Adrenal gland (tissue), 19 donors: Measurements from ENCODE around the gene CWC27. TPM values are rescaled to one million over a fixed set of nuclear protein-coding genes. Genes with fewer than 3 reads are reported as not detected.

ENCODE experiments used
- DNase-seq, 7 donors: peaks; one replicate each; pipeline ENCODE4 v3.0.0-alpha.2; 2019 to 2020
- H3K27ac ChIP-seq, 5 donors: fragments of 200-600 bp; sonication (generic) in 4 of 5; 1 replicate in 3 of 5; 2 replicates in 2 of 5; pipeline versions ENCODE4 v1.5.1 to v1.8.0; 2016 to 2020; ENCODE audit warnings: mild to moderate bottlenecking in 1 of 5
- H3K27me3 ChIP-seq: fragments of 200-600 bp; 2 replicates; pipeline ENCODE4 v1.8.0; 2021
- H3K36me3 ChIP-seq, 2 donors: fragments of 200-600 bp; replicated peaks in 1 of 2; 1 replicate in 1 of 2; 2 replicates in 1 of 2; pipeline versions ENCODE4 v1.5.1 to v1.8.0; 2018 to 2022
- H3K4me1 ChIP-seq, 2 donors: fragments of 200-600 bp; replicated peaks in 1 of 2; 1 replicate in 1 of 2; 2 replicates in 1 of 2; pipeline versions ENCODE4 v1.5.1 to v1.8.0; 2018 to 2021
- H3K4me3 ChIP-seq, 4 donors: fragments of 200-600 bp; sonication (generic) in 3 of 4; one replicate each; pipeline ENCODE4 v1.5.1; 2016 to 2018
- H3K9me3 ChIP-seq, 3 donors: fragments of 200-600 bp; sonication (generic) in 1 of 3; replicated peaks in 1 of 3; 1 replicate in 2 of 3; 2 replicates in 1 of 3; pipeline versions ENCODE4 v1.5.1 to v1.8.0; 2016 to 2021
- POLR2A ChIP-seq, 2 donors: fragments of 450-650 bp; IDR thresholded peaks; one replicate each; pipeline ENCODE4 v1.6.1; 2017; ENCODE audit warnings: antibody characterized with exemption in 2 of 2, mild to moderate bottlenecking in 2 of 2, moderate library complexity in 1 of 2
- WGBS, 4 donors: extraction: QIAGEN DNeasy Blood & Tissue Kit in 2 of 4; methylation state at CpG; one replicate each; pipeline versions ENCODE4 v1.1.5 to v1.1.7; 2013 to 2017; 5-methylcytosine and 5-hydroxymethylcytosine counted together
- intact Hi-C, 2 donors: fragments of 100-400 bp; cut with DNase I; formaldehyde crosslinking; loops; one replicate each; pipeline versions ENCODE4 v1.14.1 to v1.15.0; 2022 to 2023
- long read RNA-seq, 10 donors: library from polyadenylated mRNA in 3 of 10; unstranded in 2 of 10; stranded (forward) in 1 of 10; transcript quantifications; one replicate each; pipeline ENCODE4 v2.0.0 and lab custom pipeline, GENCODE V29; 2021 to 2026
- polyA plus RNA-seq, 3 donors: library from polyadenylated mRNA; stranded (reverse); fragments of 200-250 nt in 2 of 3; fragments of 350-450 nt in 1 of 3; fragmentation: Illumina TruSeq in 1 of 3; extraction: RNeasy Lipid Tissue Mini Kit (QIAGEN cat#74804) in 1 of 3; gene quantifications; one replicate each; pipeline ENCODE4 v1.2.3, GENCODE V29; 2013 to 2014
- total RNA-seq, 9 donors: library from RNA; depleted of rRNA in 4 of 9; stranded (reverse); fragments of >200 nt in 4 of 9; fragments of 120-200 nt in 1 of 9; fragmentation: NEBNext Ultra II Directional in 1 of 9; extraction: Animal tissue kit (Norgen Biotek cat#: 25700) in 1 of 9; gene quantifications; one replicate each; pipeline versions ENCODE4 v1.1.0 to v1.2.4, GENCODE V29; 2013 to 2023
- TF ChIP-seq, protein P1 (sequence below), 6 experiments: fragments of 450-650 bp in 4 of 6; fragments of 200-600 bp in 2 of 6; sonication (generic) in 1 of 6; IDR thresholded peaks; 1 replicate in 5 of 6; 2 replicates in 1 of 6; pipeline versions ENCODE4 v1.5.1 to v1.8.0; 2016 to 2021; ENCODE audit warnings: antibody characterized with exemption in 6 of 6, mild to moderate bottlenecking in 2 of 6, moderate library complexity in 1 of 6
- donor health status: healthy with polysubstance abuse.
- donor health status: Bipolar disorder and iron deficiency.
- donor health status: DM: yes; HTN: yes; CAD: no.
- donor health status: DM: no; HTN: no; CAD: no.
- donor health status: DM: no; HTN: no; CAD: no.
- donor health status: DM: yes; HTN: yes; CAD: no.

The CWC27 gene, protein sequence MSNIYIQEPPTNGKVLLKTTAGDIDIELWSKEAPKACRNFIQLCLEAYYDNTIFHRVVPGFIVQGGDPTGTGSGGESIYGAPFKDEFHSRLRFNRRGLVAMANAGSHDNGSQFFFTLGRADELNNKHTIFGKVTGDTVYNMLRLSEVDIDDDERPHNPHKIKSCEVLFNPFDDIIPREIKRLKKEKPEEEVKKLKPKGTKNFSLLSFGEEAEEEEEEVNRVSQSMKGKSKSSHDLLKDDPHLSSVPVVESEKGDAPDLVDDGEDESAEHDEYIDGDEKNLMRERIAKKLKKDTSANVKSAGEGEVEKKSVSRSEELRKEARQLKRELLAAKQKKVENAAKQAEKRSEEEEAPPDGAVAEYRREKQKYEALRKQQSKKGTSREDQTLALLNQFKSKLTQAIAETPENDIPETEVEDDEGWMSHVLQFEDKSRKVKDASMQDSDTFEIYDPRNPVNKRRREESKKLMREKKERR
- 10 to 100 TPM in 8 of 9 donors, 1 to 10 TPM in 1; 7.3 to 21.5 (median 16.1) TPM for total RNA-seq
- polyA plus RNA-seq = 10 to 100 TPM; 12.4 to 31.0 (median 13.9) TPM
- long read RNA-seq, donor 1, partial matches to known transcripts = 0 of 1 reads
- long read RNA-seq, donor 1, other reads (novel, unspliced or antisense) = 0 of 1 reads
- long read RNA-seq, donor 2 = 0 reads
- long read RNA-seq, donor 3 = 0 reads
- long read RNA-seq, donor 4, transcript CWC27-201 (14 exons, 2,078 nt) = major isoform, 5 of 27 reads
- long read RNA-seq, donor 4, partial matches to known transcripts = 19 of 27 reads
- long read RNA-seq, donor 4, other reads (novel, unspliced or antisense) = 2 of 27 reads
- long read RNA-seq, donor 5, transcript CWC27-201 (14 exons, 2,078 nt) = major isoform, 25 of 35 reads
- long read RNA-seq, donor 5, partial matches to known transcripts = 4 of 35 reads
- long read RNA-seq, donor 5, other reads (novel, unspliced or antisense) = 6 of 35 reads
- long read RNA-seq, donor 6, partial matches to known transcripts = 12 of 14 reads
- long read RNA-seq, donor 6, other reads (novel, unspliced or antisense) = 2 of 14 reads
- long read RNA-seq, donor 7 = 0 reads
- long read RNA-seq, donor 8, partial matches to known transcripts = 0 of 3 reads
- long read RNA-seq, donor 8, other reads (novel, unspliced or antisense) = 0 of 3 reads
- long read RNA-seq, donor 9, partial matches to known transcripts = 0 of 1 reads
- long read RNA-seq, donor 9, other reads (novel, unspliced or antisense) = 0 of 1 reads
- long read RNA-seq, donor 10, partial matches to known transcripts = 0 of 1 reads
- long read RNA-seq, donor 10, other reads (novel, unspliced or antisense) = 0 of 1 reads

DNA sequence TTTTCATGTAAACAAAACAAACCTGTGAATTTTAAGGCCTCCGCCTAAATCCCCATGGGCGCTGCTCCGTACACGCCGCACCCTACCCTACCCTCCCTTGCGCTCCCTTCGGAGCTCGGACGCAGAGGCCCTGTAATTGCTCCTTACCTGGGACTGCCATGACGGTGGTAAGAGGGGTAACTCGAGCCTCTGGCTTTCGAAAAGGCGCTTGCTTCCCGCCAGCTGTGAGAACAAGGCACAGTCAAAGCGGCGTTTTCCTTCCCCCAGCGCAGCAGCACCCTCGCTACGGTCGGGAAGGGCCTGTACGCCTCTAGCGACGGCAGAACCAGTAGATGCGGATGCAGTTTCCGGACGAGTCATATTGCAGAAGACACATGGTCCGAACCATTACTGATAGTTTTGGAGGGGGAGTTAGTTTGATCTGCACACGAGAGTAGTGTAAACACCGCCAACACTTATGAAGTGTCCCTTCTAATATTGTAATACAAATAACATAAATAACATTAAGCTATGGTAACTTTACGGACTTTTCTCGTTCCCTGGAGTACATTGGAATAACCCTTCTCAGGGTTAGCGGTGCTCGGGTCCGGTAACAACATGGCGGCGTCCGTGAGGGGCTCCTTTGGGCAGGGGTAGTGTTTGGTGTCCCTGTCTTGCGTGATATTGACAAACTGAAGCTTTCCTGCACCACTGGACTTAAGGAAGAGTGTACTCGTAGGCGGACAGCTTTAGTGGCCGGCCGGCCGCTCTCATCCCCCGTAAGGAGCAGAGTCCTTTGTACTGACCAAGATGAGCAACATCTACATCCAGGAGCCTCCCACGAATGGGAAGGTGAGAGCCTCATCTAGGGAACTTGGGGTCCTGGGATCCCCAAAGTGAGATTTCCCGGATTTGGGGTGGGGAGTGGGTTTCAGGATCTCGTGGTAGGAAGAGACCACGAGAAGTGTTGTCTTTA, at the start of gene CWC27, which contains the start of gene SREK1IP1:
Gene CWC27 (plus strand): TSS at position 573 of the 955 bp plus-strand sequence. CDS start 217 bp downstream, at position 790.
Gene SREK1IP1 (minus strand): TSS at position 334 of the 955 bp plus-strand sequence. CDS start 174 bp downstream, at position 160.
- peak; percentile 82 to 93 (median 86) for DNase-seq
- peak within 1 kb of the TSS; percentile 57 to 93 (median 80) for H3K4me3 ChIP-seq
- H3K9me3 ChIP-seq = no peaks in the 10 kb centered on the region
- intact Hi-C loops = no loop called here
- peak within 1 kb of the TSS; percentile 59 to 91 (median 83) for H3K27ac ChIP-seq
- 0 to 1% (median 0%) methylated on average over 28 to 48 of the region's 48 CpGs for WGBS, 4 donors
- peak; percentile 84 to 95 for TF ChIP-seq POLR2A (IDR thresholded peaks at IDR 0.05)
- TF ChIP-seq, protein P1, sequence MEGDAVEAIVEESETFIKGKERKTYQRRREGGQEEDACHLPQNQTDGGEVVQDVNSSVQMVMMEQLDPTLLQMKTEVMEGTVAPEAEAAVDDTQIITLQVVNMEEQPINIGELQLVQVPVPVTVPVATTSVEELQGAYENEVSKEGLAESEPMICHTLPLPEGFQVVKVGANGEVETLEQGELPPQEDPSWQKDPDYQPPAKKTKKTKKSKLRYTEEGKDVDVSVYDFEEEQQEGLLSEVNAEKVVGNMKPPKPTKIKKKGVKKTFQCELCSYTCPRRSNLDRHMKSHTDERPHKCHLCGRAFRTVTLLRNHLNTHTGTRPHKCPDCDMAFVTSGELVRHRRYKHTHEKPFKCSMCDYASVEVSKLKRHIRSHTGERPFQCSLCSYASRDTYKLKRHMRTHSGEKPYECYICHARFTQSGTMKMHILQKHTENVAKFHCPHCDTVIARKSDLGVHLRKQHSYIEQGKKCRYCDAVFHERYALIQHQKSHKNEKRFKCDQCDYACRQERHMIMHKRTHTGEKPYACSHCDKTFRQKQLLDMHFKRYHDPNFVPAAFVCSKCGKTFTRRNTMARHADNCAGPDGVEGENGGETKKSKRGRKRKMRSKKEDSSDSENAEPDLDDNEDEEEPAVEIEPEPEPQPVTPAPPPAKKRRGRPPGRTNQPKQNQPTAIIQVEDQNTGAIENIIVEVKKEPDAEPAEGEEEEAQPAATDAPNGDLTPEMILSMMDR (IDR thresholded peaks at IDR 0.05) = peak in 1 of 6 experiments; percentile 22
- H3K27me3 ChIP-seq = no peaks in the 10 kb centered on the region
- peaks cover 0 to 12% of the 10 kb centered on the region in 2 donors for H3K36me3 ChIP-seq
- peaks cover 18 to 43% of the 10 kb centered on the region in 2 donors for H3K4me1 ChIP-seq

DNA sequence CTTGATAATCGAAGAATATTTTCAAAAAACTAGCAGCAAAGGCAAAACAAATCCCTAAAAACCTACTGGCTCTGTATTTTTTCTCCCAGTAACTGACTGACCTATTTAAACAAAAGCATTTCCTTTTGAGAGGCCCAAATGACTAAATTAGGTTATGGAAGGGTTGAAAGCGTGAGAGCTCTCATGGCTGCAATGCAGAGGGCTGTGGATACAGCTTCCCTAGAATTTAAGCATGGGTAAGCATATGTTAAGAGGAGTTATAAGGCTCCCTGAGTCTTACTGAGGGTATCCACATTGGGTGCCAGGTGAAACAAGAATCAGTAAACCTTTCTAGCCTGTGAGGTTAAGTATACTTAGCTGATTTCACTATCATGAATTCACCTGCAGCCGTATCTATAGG, 46.1 kb upstream of the CWC27 start:
- TF ChIP-seq POLR2A (IDR thresholded peaks at IDR 0.05) = no peak
- TF ChIP-seq, protein P1 (IDR thresholded peaks at IDR 0.05) = no peak
- no peaks in the 10 kb centered on the region for H3K4me1 ChIP-seq
- no peak overlapping the region for H3K4me3 ChIP-seq
- no peak for DNase-seq
- 63 to 96% (median 96%) methylated on average over 3 of the region's 3 CpGs for WGBS, 4 donors
- peaks cover 0 to 12% of the 10 kb centered on the region in 2 donors for H3K36me3 ChIP-seq
- intact Hi-C loops = no loop called here
- no peaks in the 10 kb centered on the region for H3K9me3 ChIP-seq
- H3K27ac ChIP-seq = no peak overlapping the region
- no peaks in the 10 kb centered on the region for H3K27me3 ChIP-seq

DNA sequence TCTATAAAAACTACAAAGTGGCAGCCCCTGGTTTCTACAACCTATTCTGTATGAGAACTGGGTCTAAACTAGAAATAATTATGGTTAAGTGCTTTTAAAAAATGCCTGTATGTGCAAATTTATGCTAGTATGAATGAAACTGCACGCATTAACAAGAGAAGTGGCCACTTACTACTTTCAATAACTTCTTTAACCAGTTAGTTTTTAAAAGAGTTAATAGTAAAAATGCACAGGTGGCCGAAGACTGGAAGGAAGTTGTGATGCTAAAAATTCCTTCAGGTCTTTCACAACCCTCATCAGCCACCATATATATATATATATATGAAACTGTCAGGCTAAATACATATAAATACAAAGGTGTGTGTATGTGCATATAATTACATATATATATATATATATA, 41.6 kb upstream of the CWC27 start:
- Histone ChIP-seq H3K4me3 (no peak overlapping the region), H3K27me3 (no peaks in the 10 kb centered on the region), H3K4me1 (no peaks in the 10 kb centered on the region), H3K36me3 (peaks cover 0 to 14% of the 10 kb centered on the region in 2 donors), H3K27ac (no peak overlapping the region), H3K9me3 (no peaks in the 10 kb centered on the region)
- intact Hi-C loops = no loop called here
- DNase-seq = no peak
- 90 to 100% (median 96%) methylated on average over 2 of the region's 2 CpGs for WGBS, 4 donors
- TF ChIP-seq, protein P1 (IDR thresholded peaks at IDR 0.05) = no peak
- no peak for TF ChIP-seq POLR2A (IDR thresholded peaks at IDR 0.05)
